ENCODE data around the gene KATNA1.
A peak's percentile ranks its signal among the peaks of the same experiment; 100 is the strongest.

DNA sequence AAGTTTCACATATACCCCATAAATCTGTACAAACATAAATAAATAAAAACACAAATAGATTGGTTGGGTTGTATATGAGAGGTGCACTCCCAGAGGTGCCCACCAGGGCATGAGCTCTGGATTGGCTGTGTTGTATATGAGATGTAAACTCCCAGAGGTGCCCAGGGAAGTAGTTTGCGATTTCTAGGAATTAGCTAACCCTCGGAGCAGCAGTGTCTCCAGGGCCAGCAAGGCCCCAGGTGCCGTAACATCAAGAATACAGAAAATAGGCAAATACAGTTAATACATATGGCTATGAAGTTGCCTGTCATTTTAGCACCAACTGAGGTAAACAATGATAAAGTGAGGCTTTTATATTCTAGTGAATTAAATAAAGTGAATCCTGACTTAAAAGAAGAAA lies 87.8 kb downstream of the KATNA1 start:
- TF ChIP-seq, protein P1, sequence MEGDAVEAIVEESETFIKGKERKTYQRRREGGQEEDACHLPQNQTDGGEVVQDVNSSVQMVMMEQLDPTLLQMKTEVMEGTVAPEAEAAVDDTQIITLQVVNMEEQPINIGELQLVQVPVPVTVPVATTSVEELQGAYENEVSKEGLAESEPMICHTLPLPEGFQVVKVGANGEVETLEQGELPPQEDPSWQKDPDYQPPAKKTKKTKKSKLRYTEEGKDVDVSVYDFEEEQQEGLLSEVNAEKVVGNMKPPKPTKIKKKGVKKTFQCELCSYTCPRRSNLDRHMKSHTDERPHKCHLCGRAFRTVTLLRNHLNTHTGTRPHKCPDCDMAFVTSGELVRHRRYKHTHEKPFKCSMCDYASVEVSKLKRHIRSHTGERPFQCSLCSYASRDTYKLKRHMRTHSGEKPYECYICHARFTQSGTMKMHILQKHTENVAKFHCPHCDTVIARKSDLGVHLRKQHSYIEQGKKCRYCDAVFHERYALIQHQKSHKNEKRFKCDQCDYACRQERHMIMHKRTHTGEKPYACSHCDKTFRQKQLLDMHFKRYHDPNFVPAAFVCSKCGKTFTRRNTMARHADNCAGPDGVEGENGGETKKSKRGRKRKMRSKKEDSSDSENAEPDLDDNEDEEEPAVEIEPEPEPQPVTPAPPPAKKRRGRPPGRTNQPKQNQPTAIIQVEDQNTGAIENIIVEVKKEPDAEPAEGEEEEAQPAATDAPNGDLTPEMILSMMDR (IDR thresholded peaks at IDR 0.05; ENCODE audit: insufficient read depth, low read length, poor library complexity, severe bottlenecking), result peak; percentile 25
- TF ChIP-seq EZH2phosphoT487 (conservative IDR thresholded peaks at IDR 0.05; ENCODE audit: low read length), result no peak
